ENCODE results near the gene AGER. TPM values are rescaled to one million over a fixed set of nuclear protein-coding genes. Genes with fewer than 3 reads are reported as not detected.

The AGER gene
- total and polyA plus RNA-seq, 2 experiments from 2014 or later = 3.4 to 4.5 TPM

DNA sequence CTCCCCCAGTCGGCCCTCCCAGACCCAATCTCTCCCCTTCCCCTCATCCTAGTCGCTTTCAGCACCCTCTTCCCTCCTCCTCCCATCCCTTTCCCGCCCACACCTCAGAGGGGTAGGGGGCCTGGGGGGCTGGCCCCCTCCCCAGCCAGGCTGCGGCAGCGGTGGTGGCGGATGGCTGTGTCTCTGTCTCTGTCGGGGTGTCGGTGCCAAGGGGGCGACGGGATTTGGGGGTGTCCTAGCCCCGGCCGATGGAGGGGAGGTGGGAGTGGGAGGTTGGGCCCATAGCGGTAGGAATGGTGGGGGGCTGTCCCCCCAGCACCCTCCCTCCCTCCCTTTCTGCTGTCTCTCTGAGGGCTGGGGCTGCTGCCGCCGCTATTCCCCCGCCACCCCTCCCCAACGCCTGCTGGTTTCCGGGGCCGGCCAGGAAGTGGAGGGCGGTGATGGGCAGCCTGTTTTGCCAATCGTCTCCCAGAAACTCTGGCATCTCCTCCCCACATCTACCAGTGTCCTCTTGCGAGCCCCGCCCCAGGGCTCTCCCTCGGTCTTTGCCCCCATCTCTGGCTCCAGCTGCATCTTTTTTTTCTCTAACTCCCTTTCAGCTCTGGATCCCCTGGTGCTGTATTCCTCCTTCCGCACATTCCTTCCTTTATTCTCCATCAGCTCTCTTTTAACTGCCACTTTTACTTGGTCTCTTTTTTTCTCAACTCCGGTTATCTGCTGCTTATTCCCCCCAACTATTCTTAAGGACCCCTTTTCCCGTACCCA lies 8.2 kb downstream of the AGER start, which contains the start of gene AGPAT1:
Gene AGPAT1 (minus strand): TSS at position 374 of the 765 bp plus-strand sequence. CDS start 4,588 bp downstream, outside the sequence.
- Histone ChIP-seq H4K20me1 (ENCODE audit: insufficient read depth, poor library complexity, severe bottlenecking) (no peaks in the 10 kb centered on the region), H3K9me2 (replicated peaks; ENCODE audit: insufficient read depth) (no peaks in the 10 kb centered on the region), H3K27me3 (no peaks in the 10 kb centered on the region), H3K27ac (peak within 1 kb of the TSS; percentile 94), H3K36me3 (replicated peaks; ENCODE audit: insufficient read depth, low read depth) (no peaks in the 10 kb centered on the region), H3K4me2 (peak within 1 kb of the TSS; percentile 83), H3K4me3 (peak within 1 kb of the TSS; percentile 71), H3K4me1 (ENCODE audit: insufficient read depth) (peaks cover 13% of the 10 kb centered on the region), H3K9me3 (ENCODE audit: low read depth) (no peaks in the 10 kb centered on the region), H2AFZ (peak within 1 kb of the TSS; percentile 46), H3K79me2 (peaks cover 60% of the 10 kb centered on the region)
- TF ChIP-seq EZH2 (IDR thresholded peaks at IDR 0.05; ENCODE audit: borderline replicate concordance) (no peak), CTCF (IDR thresholded peaks at IDR 0.05; ENCODE audit: poor library complexity) (no peak), EZH2phosphoT487 (IDR thresholded peaks at IDR 0.05; ENCODE audit: low read depth, severe bottlenecking, unreplicated experiment) (no peak)
- DNase-seq (ENCODE audit: low spot score) = peak; percentile 97
- WGBS (ENCODE audit: low lambda C conversion rate, missing lambda C conversion rate) = 3% methylated on average over 9 of the region's 27 CpGs

- TF ChIP-seq EZH2 (IDR thresholded peaks at IDR 0.05; ENCODE audit: borderline replicate concordance) = no peak
- no peak for TF ChIP-seq EZH2phosphoT487 (IDR thresholded peaks at IDR 0.05; ENCODE audit: low read depth, severe bottlenecking, unreplicated experiment)
- TF ChIP-seq CTCF (IDR thresholded peaks at IDR 0.05; ENCODE audit: poor library complexity) = no peak
- H3K27me3 ChIP-seq = no peaks in the 10 kb centered on the region
- peaks cover 60% of the 10 kb centered on the region for H3K79me2 ChIP-seq
- no peaks in the 10 kb centered on the region for H3K36me3 ChIP-seq (replicated peaks; ENCODE audit: insufficient read depth, low read depth)
- H3K4me3 ChIP-seq = peak overlapping the region; percentile 71
- no peak overlapping the region for H2AFZ ChIP-seq
- peak overlapping the region; percentile 83 for H3K4me2 ChIP-seq
- no peak for DNase-seq (ENCODE audit: low spot score)
- H3K9me3 ChIP-seq (ENCODE audit: low read depth) = no peaks in the 10 kb centered on the region
- peaks cover 13% of the 10 kb centered on the region for H3K4me1 ChIP-seq (ENCODE audit: insufficient read depth)
- no peaks in the 10 kb centered on the region for H3K9me2 ChIP-seq (replicated peaks; ENCODE audit: insufficient read depth)
- no CpG with 5 or more reads among the region's 2 CpGs for WGBS (ENCODE audit: low lambda C conversion rate, missing lambda C conversion rate)
- H4K20me1 ChIP-seq (ENCODE audit: insufficient read depth, poor library complexity, severe bottlenecking) = no peaks in the 10 kb centered on the region
- H3K27ac ChIP-seq = peak overlapping the region; percentile 53
Measured at GRCh38 chr6:32175322-32175710, 8.7 kb downstream of the AGER start.

DNA sequence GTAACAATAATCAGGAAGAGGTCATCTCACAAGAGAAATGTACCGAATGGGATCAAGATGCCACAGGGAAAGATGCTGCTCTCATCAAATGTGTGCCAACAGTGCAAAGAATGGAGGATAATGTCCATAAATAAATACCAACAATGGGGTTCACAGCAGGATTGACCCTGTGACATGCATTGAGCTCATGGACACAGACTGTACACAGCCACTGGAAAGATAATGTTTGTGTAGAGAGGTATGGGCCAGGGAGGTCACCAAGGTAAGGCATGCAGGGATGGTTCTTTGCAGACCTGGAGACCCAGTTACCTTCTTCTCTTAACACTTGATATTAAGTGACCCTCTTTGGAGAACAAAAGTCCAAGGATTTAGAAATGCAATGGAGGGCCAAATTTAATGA lies 9.6 kb downstream of the AGER start:
- peak overlapping the region; percentile 83 for H3K4me2 ChIP-seq
- no peaks in the 10 kb centered on the region for H3K9me3 ChIP-seq (ENCODE audit: low read depth)
- no peak overlapping the region for H3K4me3 ChIP-seq
- WGBS (ENCODE audit: low lambda C conversion rate, missing lambda C conversion rate) = 93% methylated on average over 1 of the region's 1 CpG
- no peak for TF ChIP-seq EZH2 (IDR thresholded peaks at IDR 0.05; ENCODE audit: borderline replicate concordance)
- no peak for TF ChIP-seq EZH2phosphoT487 (IDR thresholded peaks at IDR 0.05; ENCODE audit: low read depth, severe bottlenecking, unreplicated experiment)
- TF ChIP-seq CTCF (IDR thresholded peaks at IDR 0.05; ENCODE audit: poor library complexity) = no peak
- H3K4me1 ChIP-seq (ENCODE audit: insufficient read depth) = peaks cover 13% of the 10 kb centered on the region
- H2AFZ ChIP-seq = no peak overlapping the region
- no peak for DNase-seq (ENCODE audit: low spot score)
- no peaks in the 10 kb centered on the region for H3K36me3 ChIP-seq (replicated peaks; ENCODE audit: insufficient read depth, low read depth)
- H3K79me2 ChIP-seq = peaks cover 53% of the 10 kb centered on the region
- H3K27me3 ChIP-seq = no peaks in the 10 kb centered on the region
- H4K20me1 ChIP-seq (ENCODE audit: insufficient read depth, poor library complexity, severe bottlenecking) = no peaks in the 10 kb centered on the region
- H3K27ac ChIP-seq = no peak overlapping the region
- no peaks in the 10 kb centered on the region for H3K9me2 ChIP-seq (replicated peaks; ENCODE audit: insufficient read depth)
